ENCODE results near the gene SLC43A1.

GRCh38 chr11:57556041-57556440, 40.5 kb upstream of the SLC43A1 start:
- TF ChIP-seq TAF1 (IDR thresholded peaks at IDR 0.05; ENCODE audit: borderline replicate concordance, low read depth, low read length) (no peak), POLR2A (IDR thresholded peaks at IDR 0.05; ENCODE audit: low read depth, low read length) (no peak)
